Neuronal stem cell (in vitro differentiated cells): ENCODE measurements around the gene CKS2.
"Not testable (repeated sequence)": the region's sequence is repeated elsewhere in the genome, so short reads cannot be mapped to it uniquely, and the experiment has no call there.

Source experiments
- DNase-seq: peaks from one replicate; pipeline ENCODE4 v3.0.0-alpha.2; 2013; ENCODE audit warnings: low spot score
- H2AFZ ChIP-seq: one replicate; pipeline ENCODE4 v1.6.1; 2013; ENCODE audit warnings: mild to moderate bottlenecking, low read length, inconsistent platforms
- H2AK5ac ChIP-seq: 2 replicates; pipeline ENCODE4 v1.6.1; 2013; ENCODE audit warnings: low read depth, mild to moderate bottlenecking, inconsistent platforms, low read length, moderate library complexity, mixed read lengths
- H2BK120ac ChIP-seq: 2 replicates; pipeline ENCODE4 v1.6.1; 2013; ENCODE audit warnings: low read depth, mild to moderate bottlenecking, inconsistent platforms, low read length, moderate library complexity, mixed read lengths
- H2BK12ac ChIP-seq: one replicate; pipeline ENCODE4 v1.6.1; 2013; ENCODE audit warnings: low read length, inconsistent platforms
- H2BK15ac ChIP-seq: 2 replicates; pipeline ENCODE4 v1.6.1; 2013; ENCODE audit warnings: mild to moderate bottlenecking, low read length, inconsistent platforms, mixed read lengths
- H2BK5ac ChIP-seq: one replicate; pipeline ENCODE4 v1.6.1; 2013; ENCODE audit warnings: inconsistent platforms, mild to moderate bottlenecking, low read length, moderate library complexity
- H3K14ac ChIP-seq: one replicate; pipeline ENCODE4 v1.6.1; 2013; ENCODE audit warnings: low read length, inconsistent platforms
- H3K18ac ChIP-seq: 2 replicates; pipeline ENCODE4 v1.6.1; 2013; ENCODE audit warnings: low read length, inconsistent platforms
- H3K23ac ChIP-seq: 2 replicates; pipeline ENCODE4 v1.6.1; 2013; ENCODE audit warnings: low read depth, mild to moderate bottlenecking, mixed read lengths, low read length, inconsistent platforms; ENCODE audit not compliant: poor library complexity
- H3K27ac ChIP-seq: replicated peaks from 3 replicates; pipeline ENCODE4 v1.5.1; 2013; ENCODE audit warnings: low read length, inconsistent platforms
- H3K27me3 ChIP-seq, 3 experiments: 2 replicates each; pipeline ENCODE4 v1.6.1; 2013; ENCODE audit warnings: low read length in 3 of 3, mild to moderate bottlenecking in 2 of 3, inconsistent platforms in 1 of 3, low read depth in 1 of 3, mixed read lengths in 1 of 3, moderate library complexity in 1 of 3; ENCODE audit not compliant: control insufficient read depth in 3 of 3, insufficient read depth in 3 of 3
- H3K36me3 ChIP-seq, 2 donors: replicated peaks in 1 of 2; 2 replicates each; pipeline ENCODE4 v1.6.1; 2013; ENCODE audit warnings: low read length in 2 of 2; ENCODE audit not compliant: control insufficient read depth in 2 of 2, insufficient read depth in 2 of 2
- H3K4ac ChIP-seq: 2 replicates; pipeline ENCODE4 v1.6.1; 2013; ENCODE audit warnings: inconsistent platforms, mild to moderate bottlenecking, low read length, moderate library complexity
- H3K4me1 ChIP-seq, 2 donors: 1 replicate in 1 of 2; 2 replicates in 1 of 2; pipeline ENCODE4 v1.6.1; 2013; ENCODE audit warnings: low read length in 2 of 2, low read depth in 1 of 2; ENCODE audit not compliant: control insufficient read depth in 2 of 2, insufficient read depth in 1 of 2
- H3K4me2 ChIP-seq: one replicate; pipeline ENCODE4 v1.6.1; 2013; ENCODE audit warnings: mild to moderate bottlenecking, low read length, inconsistent platforms; ENCODE audit not compliant: insufficient read depth, poor library complexity, severe bottlenecking
- H3K4me3 ChIP-seq, 2 donors: 2 replicates each; pipeline ENCODE4 v1.5.1; 2013; ENCODE audit warnings: low read length in 2 of 2, mild to moderate bottlenecking in 2 of 2, inconsistent platforms in 1 of 2, moderate library complexity in 1 of 2
- H3K79me1 ChIP-seq: one replicate; pipeline ENCODE4 v1.6.1; 2013; ENCODE audit warnings: low read depth, mild to moderate bottlenecking, inconsistent platforms, low read length, moderate library complexity
- H3K9ac ChIP-seq: one replicate; pipeline ENCODE4 v1.6.1; 2013; ENCODE audit warnings: mild to moderate bottlenecking, low read depth, low read length, inconsistent platforms; ENCODE audit not compliant: poor library complexity
- H3K9me3 ChIP-seq, 2 donors: replicated peaks in 1 of 2; 2 replicates each; pipeline versions ENCODE3 to v1.6.1; 2013; ENCODE audit warnings: low read length in 2 of 2, mild to moderate bottlenecking in 2 of 2, inconsistent platforms in 1 of 2, low read depth in 1 of 2, mixed read lengths in 1 of 2, moderate library complexity in 1 of 2; ENCODE audit not compliant: control insufficient read depth in 2 of 2, insufficient read depth in 1 of 2
- H4K8ac ChIP-seq: one replicate; pipeline ENCODE4 v1.6.1; 2013; ENCODE audit warnings: low read depth, mild to moderate bottlenecking, inconsistent platforms, low read length, moderate library complexity
- H4K91ac ChIP-seq: one replicate; pipeline ENCODE4 v1.6.1; 2013; ENCODE audit warnings: low read length, low read depth, mild to moderate bottlenecking, inconsistent platforms; ENCODE audit not compliant: poor library complexity
- WGBS, 2 donors: extraction: QIAGEN DNeasy Blood & Tissue Kit; methylation state at CpG; one replicate each; pipeline ENCODE4 v1.1.7; 2013; ENCODE audit warnings: missing lambda C conversion rate in 2 of 2, mixed read lengths in 1 of 2; ENCODE audit not compliant: insufficient read length in 2 of 2, insufficient replicate concordance in 1 of 2; ENCODE audit errors: extremely low coverage in 2 of 2; 5-methylcytosine and 5-hydroxymethylcytosine counted together

The CKS2 gene

GRCh38 chr9:89293014-89293413 is 18.0 kb upstream of the CKS2 start:
- H3K4ac ChIP-seq: no peak overlapping the region
- H3K4me2 ChIP-seq: no peak overlapping the region
- DNase-seq: no peak
- H2BK15ac ChIP-seq: no peak overlapping the region
- H4K8ac ChIP-seq: no peak overlapping the region
- no peak overlapping the region for H3K27ac ChIP-seq
- H2BK12ac ChIP-seq: no peak overlapping the region
- peaks cover 7 to 8% of the 10 kb centered on the region in 2 donors for H3K9me3 ChIP-seq
- no peak overlapping the region for H2AK5ac ChIP-seq
- H3K79me1 ChIP-seq: no peaks in the 10 kb centered on the region
- H2BK5ac ChIP-seq: no peak overlapping the region
- no peaks in the 10 kb centered on the region for H3K27me3 ChIP-seq
- no peaks in the 10 kb centered on the region for H3K36me3 ChIP-seq
- no peak overlapping the region for H3K4me3 ChIP-seq
- H3K18ac ChIP-seq: no peak overlapping the region
- no peak overlapping the region for H2BK120ac ChIP-seq
- no peak overlapping the region for H3K14ac ChIP-seq
- no peak overlapping the region for H4K91ac ChIP-seq
- no peak overlapping the region for H3K23ac ChIP-seq
- no peak overlapping the region for H2AFZ ChIP-seq
- peaks cover 0 to 3% of the 10 kb centered on the region in 2 donors for H3K4me1 ChIP-seq
- H3K9ac ChIP-seq: no peak overlapping the region
- WGBS, 2 donors: no CpG with 5 or more reads among the region's 1 CpG

- Histone ChIP-seq H3K23ac (no peak overlapping the region), H2BK12ac (no peak overlapping the region), H3K27ac (peak overlapping the region; percentile 54), H3K4ac (no peak overlapping the region), H3K18ac (no peak overlapping the region), H3K79me1 (no peaks in the 10 kb centered on the region), H2AK5ac (no peak overlapping the region), H2BK120ac (no peak overlapping the region), H3K36me3 (no peaks in the 10 kb centered on the region), H3K27me3 (no peaks in the 10 kb centered on the region), H3K14ac (no peak overlapping the region), H4K8ac (no peak overlapping the region), H2AFZ (peak overlapping the region; percentile 51), H2BK5ac (no peak overlapping the region), H3K4me1 (no peaks in the 10 kb centered on the region), H2BK15ac (no peak overlapping the region), H3K4me2 (no peak overlapping the region), H4K91ac (no peak overlapping the region), H3K9ac (no peak overlapping the region), H3K4me3 (no peak overlapping the region), H3K9me3 (peaks cover 7 to 8% of the 10 kb centered on the region in 2 donors)
- no CpG with 5 or more reads among the region's 5 CpGs for WGBS, 2 donors
- DNase-seq: no peak
Observed at GRCh38 chr9:89295400-89295799, 15.6 kb upstream of the CKS2 start.

- H3K18ac ChIP-seq, H2AFZ ChIP-seq, H3K27me3 ChIP-seq, H4K91ac ChIP-seq, H2BK5ac ChIP-seq, H3K23ac ChIP-seq, H3K4me2 ChIP-seq, H3K27ac ChIP-seq, H3K9ac ChIP-seq, H3K4ac ChIP-seq, H3K36me3 ChIP-seq, H2BK120ac ChIP-seq, DNase-seq, H2AK5ac ChIP-seq, H3K9me3 ChIP-seq, H3K14ac ChIP-seq, H3K79me1 ChIP-seq, H3K4me3 ChIP-seq, H3K4me1 ChIP-seq, H4K8ac ChIP-seq, H2BK12ac ChIP-seq, H2BK15ac ChIP-seq: not testable (repeated sequence)
- WGBS, 2 donors: no CpG with 5 or more reads among the region's 2 CpGs
Observed at GRCh38 chr9:89301996-89302395, 9.0 kb upstream of the CKS2 start.

GRCh38 chr9:89304020-89304833 is 6.8 kb upstream of the CKS2 start:
- WGBS, 2 donors: no CpG with 5 or more reads among the region's 7 CpGs
- Histone ChIP-seq H2BK12ac (no peak overlapping the region), H3K9ac (no peak overlapping the region), H3K4me2 (no peak overlapping the region), H2BK5ac (no peak overlapping the region), H3K9me3 (peaks cover 2% of the 10 kb centered on the region in 2 donors), H3K27me3 (no peaks in the 10 kb centered on the region), H3K4me3 (no peak overlapping the region), H2AK5ac (no peak overlapping the region), H3K23ac (no peak overlapping the region), H3K4ac (no peak overlapping the region), H4K8ac (no peak overlapping the region), H3K18ac (no peak overlapping the region), H4K91ac (no peak overlapping the region), H3K27ac (no peak overlapping the region), H3K36me3 (peaks cover 3 to 15% of the 10 kb centered on the region in 2 donors), H3K79me1 (no peaks in the 10 kb centered on the region), H2AFZ (no peak overlapping the region), H3K14ac (no peak overlapping the region), H2BK120ac (no peak overlapping the region), H3K4me1 (no peaks in the 10 kb centered on the region), H2BK15ac (no peak overlapping the region)
- no peak for DNase-seq
